Measurements from ENCODE around the gene COLEC12. TPM values are rescaled to one million over a fixed set of nuclear protein-coding genes. Genes with fewer than 3 reads are reported as not detected.

Gene COLEC12
- polyA plus RNA-seq, 1 donor (not counting 4 experiments of a cell fraction or from before 2014, with no cell fraction given): not detected

DNA sequence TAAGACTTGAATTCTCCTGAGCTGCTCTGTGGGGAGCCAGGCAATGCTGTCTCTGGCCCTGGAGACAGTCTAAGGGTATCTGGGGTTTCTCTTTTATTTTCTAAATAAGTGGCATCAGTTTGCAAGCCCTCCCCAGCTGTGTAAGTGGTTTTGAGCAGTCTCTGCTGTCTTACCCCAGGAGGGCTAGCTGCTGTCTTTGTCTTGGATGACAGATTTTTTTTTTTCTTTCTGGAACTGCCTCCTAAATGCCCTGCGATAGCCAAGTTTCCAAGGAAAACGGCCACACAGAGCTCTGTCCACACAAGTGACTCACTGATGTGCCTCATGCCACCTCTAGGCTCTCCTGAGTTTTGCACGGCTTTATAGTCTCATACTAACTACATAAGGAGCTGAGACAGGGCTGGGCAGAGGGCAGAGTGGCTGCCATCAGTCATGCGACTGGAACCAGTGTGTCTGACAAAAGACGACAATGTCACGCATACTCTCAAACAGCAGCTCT lies 195.4 kb downstream of the COLEC12 start:
- Histone ChIP-seq H3K4me1 (ENCODE audit: control insufficient read depth, extremely low read depth, insufficient read depth, low read length) (no peaks in the 10 kb centered on the region), H3K27me3 (ENCODE audit: control insufficient read depth, extremely low read depth, insufficient read depth, low read length) (no peaks in the 10 kb centered on the region), H3K4me3 (ENCODE audit: control insufficient read depth in 2 of 3, extremely low read depth in 1 of 3, insufficient read depth in 2 of 3, low read depth in 1 of 3, low read length in 3 of 3) (no peak overlapping the region), H3K36me3 (ENCODE audit: control insufficient read depth in 2 of 2, extremely low read depth in 1 of 2, insufficient read depth in 2 of 2, low read length in 2 of 2) (no peaks in the 10 kb centered on the region), H2AFZ (ENCODE audit: control insufficient read depth, low read length) (no peak overlapping the region), H3K4me2 (ENCODE audit: control insufficient read depth, extremely low read depth, insufficient read depth, low read depth, low read length) (no peak overlapping the region), H3K9me1 (ENCODE audit: control insufficient read depth, extremely low read depth, insufficient read depth, low read length) (no peaks in the 10 kb centered on the region), H3K27ac (ENCODE audit: control insufficient read depth, insufficient read depth, low read length) (no peak overlapping the region), H3K9me3 (ENCODE audit: control insufficient read depth, low read depth, low read length) (no peaks in the 10 kb centered on the region), H3K79me2 (ENCODE audit: control insufficient read depth, insufficient read depth, low read length) (no peaks in the 10 kb centered on the region), H3K9ac (ENCODE audit: control insufficient read depth, extremely low read depth, insufficient read depth, low read length) (no peak overlapping the region), H4K20me1 (ENCODE audit: control insufficient read depth, extremely low read depth, insufficient read depth, low read length) (no peaks in the 10 kb centered on the region)
- DNase-seq (ENCODE audit: low read depth, low spot score) (no peak), FAIRE-seq (no peak)
- dilution Hi-C loops (cut with MboI; ENCODE audit: extremely low pct_ligation_motif_present, low sequenced_read_pairs): no loop called here
- TF ChIP-seq EZH2 (IDR thresholded peaks at IDR 0.05; ENCODE audit: low read length): no peak
- TF ChIP-seq, protein P1, sequence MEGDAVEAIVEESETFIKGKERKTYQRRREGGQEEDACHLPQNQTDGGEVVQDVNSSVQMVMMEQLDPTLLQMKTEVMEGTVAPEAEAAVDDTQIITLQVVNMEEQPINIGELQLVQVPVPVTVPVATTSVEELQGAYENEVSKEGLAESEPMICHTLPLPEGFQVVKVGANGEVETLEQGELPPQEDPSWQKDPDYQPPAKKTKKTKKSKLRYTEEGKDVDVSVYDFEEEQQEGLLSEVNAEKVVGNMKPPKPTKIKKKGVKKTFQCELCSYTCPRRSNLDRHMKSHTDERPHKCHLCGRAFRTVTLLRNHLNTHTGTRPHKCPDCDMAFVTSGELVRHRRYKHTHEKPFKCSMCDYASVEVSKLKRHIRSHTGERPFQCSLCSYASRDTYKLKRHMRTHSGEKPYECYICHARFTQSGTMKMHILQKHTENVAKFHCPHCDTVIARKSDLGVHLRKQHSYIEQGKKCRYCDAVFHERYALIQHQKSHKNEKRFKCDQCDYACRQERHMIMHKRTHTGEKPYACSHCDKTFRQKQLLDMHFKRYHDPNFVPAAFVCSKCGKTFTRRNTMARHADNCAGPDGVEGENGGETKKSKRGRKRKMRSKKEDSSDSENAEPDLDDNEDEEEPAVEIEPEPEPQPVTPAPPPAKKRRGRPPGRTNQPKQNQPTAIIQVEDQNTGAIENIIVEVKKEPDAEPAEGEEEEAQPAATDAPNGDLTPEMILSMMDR (optimal IDR thresholded peaks at IDR 0.05 in 1 of 3, IDR thresholded peaks at IDR 0.05 in 1 of 3, conservative IDR thresholded peaks at IDR 0.05 in 1 of 3; ENCODE audit: extremely low read depth in 1 of 3, insufficient read depth in 2 of 3, low read length in 3 of 3): no peak

DNA sequence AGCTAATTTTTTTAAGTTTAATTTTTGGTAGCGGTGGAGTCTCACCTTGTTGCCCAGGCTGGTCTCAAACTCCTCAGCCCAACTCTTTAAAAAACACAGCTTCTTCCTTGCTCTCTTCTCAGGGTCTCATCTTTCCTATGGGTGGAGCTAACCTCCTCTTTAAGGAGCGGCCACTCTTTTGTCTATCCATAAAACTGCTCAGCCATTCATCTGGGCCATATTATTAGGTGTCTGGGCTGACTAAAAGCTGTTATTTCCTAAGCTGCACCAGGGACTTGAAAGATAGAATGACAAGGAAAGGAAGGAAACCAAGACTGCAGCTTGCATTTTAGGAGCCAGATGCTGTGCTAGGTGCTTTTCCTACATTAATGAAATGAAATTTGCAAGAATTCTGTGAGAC lies 196.9 kb downstream of the COLEC12 start:
- dilution Hi-C loops (cut with MboI; ENCODE audit: extremely low pct_ligation_motif_present, low sequenced_read_pairs): no loop called here
- no peak overlapping the region for H2AFZ ChIP-seq (ENCODE audit: control insufficient read depth, low read length)

More for the DNA sequence above, 196.9 kb downstream of the COLEC12 start:
- no peaks in the 10 kb centered on the region for H3K4me1 ChIP-seq (ENCODE audit: control insufficient read depth, extremely low read depth, insufficient read depth, low read length)
- H3K36me3 ChIP-seq (ENCODE audit: control insufficient read depth in 2 of 2, extremely low read depth in 1 of 2, insufficient read depth in 2 of 2, low read length in 2 of 2): no peaks in the 10 kb centered on the region
- H3K9me1 ChIP-seq (ENCODE audit: control insufficient read depth, extremely low read depth, insufficient read depth, low read length): no peaks in the 10 kb centered on the region
- FAIRE-seq (no peak), DNase-seq (ENCODE audit: low read depth, low spot score) (no peak)
- H3K4me2 ChIP-seq (ENCODE audit: control insufficient read depth, extremely low read depth, insufficient read depth, low read depth, low read length): no peak overlapping the region
- no peak overlapping the region for H3K27ac ChIP-seq (ENCODE audit: control insufficient read depth, insufficient read depth, low read length)
- TF ChIP-seq, protein P1 (optimal IDR thresholded peaks at IDR 0.05 in 1 of 3, IDR thresholded peaks at IDR 0.05 in 1 of 3, conservative IDR thresholded peaks at IDR 0.05 in 1 of 3; ENCODE audit: extremely low read depth in 1 of 3, insufficient read depth in 2 of 3, low read length in 3 of 3): no peak
- no peak for TF ChIP-seq EZH2 (IDR thresholded peaks at IDR 0.05; ENCODE audit: low read length)
- no peaks in the 10 kb centered on the region for H3K27me3 ChIP-seq (ENCODE audit: control insufficient read depth, extremely low read depth, insufficient read depth, low read length)
- H3K9ac ChIP-seq (ENCODE audit: control insufficient read depth, extremely low read depth, insufficient read depth, low read length): no peak overlapping the region
- no peak overlapping the region for H3K4me3 ChIP-seq (ENCODE audit: control insufficient read depth in 2 of 3, extremely low read depth in 1 of 3, insufficient read depth in 2 of 3, low read depth in 1 of 3, low read length in 3 of 3)
- no peaks in the 10 kb centered on the region for H4K20me1 ChIP-seq (ENCODE audit: control insufficient read depth, extremely low read depth, insufficient read depth, low read length)
- H3K9me3 ChIP-seq (ENCODE audit: control insufficient read depth, low read depth, low read length): no peaks in the 10 kb centered on the region
- H3K79me2 ChIP-seq (ENCODE audit: control insufficient read depth, insufficient read depth, low read length): no peaks in the 10 kb centered on the region

Data from keratinocyte (primary cell).